Astrocyte of the cerebellum (primary cell): ENCODE results near the gene SLC41A3.

ENCODE experiments used
- DNase-seq: peaks from one replicate; pipeline ENCODE4 v3.0.0-alpha.2; 2011; ENCODE audit warnings: low read depth
- H3K4me3 ChIP-seq: 2 replicates; pipeline ENCODE4 v1.5.1; 2011; ENCODE audit warnings: mild to moderate bottlenecking, low read depth, low read length, moderate library complexity
- CTCF ChIP-seq: IDR thresholded peaks from 2 replicates; pipeline ENCODE4 v1.5.1; 2012; ENCODE audit warnings: low read length, low read depth, moderate library complexity, mild to moderate bottlenecking; ENCODE audit errors: missing control alignments
- in situ Hi-C: cut with HindIII; loops from 2 replicates; pipeline ENCODE4 v1.10.0; 2017; ENCODE audit warnings: low sequenced_read_pairs

The SLC41A3 gene

GRCh38 chr3:126021224-126021623 lies 62.7 kb downstream of the SLC41A3 start:
- no peak for DNase-seq
- no peak for TF ChIP-seq CTCF
- in situ Hi-C loops = no loop called here
- no peak overlapping the region for H3K4me3 ChIP-seq

DNA sequence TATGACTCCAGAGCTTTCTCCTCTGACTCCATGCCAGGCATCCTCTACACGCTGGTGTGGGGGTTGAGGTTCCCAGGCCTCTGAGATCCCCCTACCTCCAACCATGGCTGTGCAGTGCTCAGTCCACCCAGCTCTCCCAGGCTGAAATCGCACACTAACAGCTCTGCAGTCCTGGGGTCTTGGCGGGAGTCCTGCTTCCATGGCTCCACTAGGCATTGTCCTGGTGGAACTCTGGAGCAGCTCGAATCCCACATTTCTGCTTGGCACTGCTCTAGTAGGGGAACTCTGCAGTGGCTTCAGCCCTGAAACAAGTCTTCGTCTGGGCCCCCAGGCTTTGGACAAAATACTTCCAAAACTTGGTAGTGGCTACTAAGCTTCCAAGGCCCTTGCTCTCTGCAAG lies 64.2 kb downstream of the SLC41A3 start:
- no peak for TF ChIP-seq CTCF
- in situ Hi-C loops = no loop called here

GRCh38 chr3:126018995-126019394 lies 64.9 kb downstream of the SLC41A3 start:
- in situ Hi-C loops = no loop called here

More for the DNA sequence above, 64.2 kb downstream of the SLC41A3 start:
- H3K4me3 ChIP-seq = no peak overlapping the region
- no peak for DNase-seq

GRCh38 chr3:126018545-126018944 lies 65.4 kb downstream of the SLC41A3 start:
- no peak for DNase-seq
- no peak for TF ChIP-seq CTCF
- in situ Hi-C loops = no loop called here
- no peak overlapping the region for H3K4me3 ChIP-seq

More at GRCh38 chr3:126018995-126019394, 64.9 kb downstream of the SLC41A3 start:
- DNase-seq = no peak
- no peak for TF ChIP-seq CTCF
- no peak overlapping the region for H3K4me3 ChIP-seq

DNA sequence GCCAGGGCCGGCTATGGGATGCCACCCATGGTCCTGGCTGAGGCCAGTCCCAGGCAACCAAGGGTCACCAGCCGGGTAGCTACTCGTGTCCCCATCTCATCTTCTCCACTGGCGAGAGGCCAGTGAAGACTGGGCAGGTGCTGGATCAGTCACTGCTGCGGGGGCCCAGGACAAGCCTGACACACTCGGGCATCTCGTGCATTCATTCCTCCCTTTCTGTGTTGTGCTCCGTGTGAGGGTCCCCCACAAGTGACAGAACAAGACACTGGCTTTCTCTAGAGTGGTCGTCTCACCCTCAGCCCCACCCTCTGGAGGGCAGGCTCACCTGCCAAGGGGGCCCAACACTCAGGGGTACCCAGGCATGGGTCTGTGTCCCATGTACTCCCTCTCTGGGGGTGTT lies 66.6 kb downstream of the SLC41A3 start:
- in situ Hi-C loops = no loop called here
- TF ChIP-seq CTCF = no peak
- no peak overlapping the region for H3K4me3 ChIP-seq
- no peak for DNase-seq

DNA sequence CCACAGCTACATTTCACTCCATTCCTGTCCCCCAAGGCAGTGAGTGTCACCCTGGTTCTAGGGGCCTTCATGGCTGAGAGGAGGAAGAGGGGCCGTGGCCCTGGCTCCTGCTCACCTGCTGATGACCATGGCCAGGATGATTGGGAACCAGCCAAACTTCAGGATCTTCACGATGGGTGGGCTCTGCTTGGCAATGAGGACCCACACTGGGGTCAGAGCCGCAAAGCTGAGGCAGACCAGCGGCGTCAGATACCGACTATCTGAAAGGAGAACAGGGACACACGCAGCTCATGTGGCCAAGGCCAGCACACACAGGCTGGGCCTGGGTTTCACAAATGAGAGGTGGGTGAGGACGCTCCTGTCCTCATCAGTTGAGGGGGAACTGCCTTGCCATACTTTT lies 67.3 kb downstream of the SLC41A3 start:
- in situ Hi-C loops = no loop called here
- DNase-seq = no peak
- no peak overlapping the region for H3K4me3 ChIP-seq
- no peak for TF ChIP-seq CTCF

GRCh38 chr3:126015075-126015474 lies 68.8 kb downstream of the SLC41A3 start:
- DNase-seq = no peak
- no peak overlapping the region for H3K4me3 ChIP-seq
- no peak for TF ChIP-seq CTCF
- in situ Hi-C loops = no loop called here
